Islet of Langerhans (tissue), 1 donor: ENCODE measurements around the gene PXYLP1.

Source experiments
- FAIRE-seq: peaks from one replicate; lab custom pipeline; 2011; peaks lifted over from hg19 to GRCh38; lab: Jason Lieb, UNC

PXYLP1 gene

DNA sequence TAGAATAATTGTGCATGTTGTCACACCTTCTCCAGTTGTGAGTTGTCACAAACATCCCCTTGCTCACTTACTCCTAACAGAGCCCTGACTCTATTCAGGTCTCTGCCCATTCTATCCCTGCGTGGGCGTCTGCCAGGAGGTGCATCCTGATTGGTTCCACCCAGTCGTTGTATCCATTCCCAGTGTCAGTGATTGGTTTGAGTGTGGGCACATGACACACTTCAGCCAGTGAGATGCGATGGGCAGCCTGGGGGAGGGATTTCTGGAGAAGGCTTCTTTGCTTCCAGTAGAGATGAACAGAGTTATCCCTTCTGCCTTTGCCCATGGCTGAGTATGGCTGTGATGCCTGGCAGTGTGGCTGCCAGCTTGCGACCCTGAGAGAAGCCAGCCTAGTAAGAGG lies 18.7 kb downstream of the PXYLP1 start:
- FAIRE-seq: no peak

DNA sequence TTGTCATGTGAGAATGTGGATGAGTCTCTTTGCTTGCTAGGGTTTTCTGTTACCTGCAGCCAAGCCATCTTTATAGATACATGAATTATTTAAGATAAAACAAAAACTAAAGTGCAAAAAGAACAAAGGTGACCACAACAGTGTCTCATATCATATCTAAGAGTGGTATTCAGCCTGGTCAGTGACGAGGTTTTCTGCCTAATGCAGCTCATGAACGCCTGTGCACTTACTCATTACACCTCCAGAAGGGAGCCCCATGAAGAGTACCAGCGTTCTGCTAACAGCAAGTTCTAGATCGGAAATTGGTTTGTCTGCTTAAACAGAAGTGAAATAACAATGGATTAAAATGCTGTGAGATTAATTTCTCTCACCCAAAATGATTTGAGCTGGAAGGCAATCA lies 19.2 kb downstream of the PXYLP1 start:
- no peak for FAIRE-seq

DNA sequence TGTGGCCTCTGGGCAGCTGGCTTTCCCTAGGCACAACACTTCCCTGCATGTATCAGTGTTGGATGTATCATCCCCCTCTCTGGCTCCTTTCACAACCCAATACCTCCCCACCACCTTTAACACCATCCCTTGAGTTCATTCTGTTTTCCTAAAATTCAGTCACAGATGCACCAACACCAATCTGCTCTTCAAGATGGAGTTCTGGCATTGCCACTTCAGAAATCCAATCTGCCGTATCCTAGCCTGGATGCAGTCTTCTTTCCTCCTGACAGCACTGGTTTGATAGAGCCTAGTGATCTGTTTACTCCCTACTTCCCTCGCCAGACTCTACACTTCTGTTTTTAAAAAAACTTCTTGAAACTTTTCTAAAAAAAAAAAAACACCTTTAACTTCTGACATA lies 21.7 kb downstream of the PXYLP1 start:
- FAIRE-seq: no peak

DNA sequence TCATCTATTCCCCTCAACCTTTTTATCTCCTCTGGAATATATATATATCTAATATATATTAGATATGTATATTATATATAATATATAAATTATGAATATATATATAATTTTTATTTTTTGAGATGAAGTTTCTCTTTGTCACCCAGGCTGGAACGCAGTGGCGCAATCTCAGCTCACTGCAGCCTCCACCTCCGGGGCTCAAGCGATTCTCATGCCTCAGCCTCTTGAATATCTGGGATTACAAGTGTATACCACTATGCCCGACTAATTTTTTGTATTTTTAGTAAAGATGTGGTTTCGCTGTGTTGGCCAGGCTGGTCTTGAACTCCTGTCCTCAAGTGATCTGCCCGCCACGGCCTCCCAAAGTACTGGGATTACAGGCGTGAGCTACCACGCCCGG lies 22.2 kb downstream of the PXYLP1 start:
- FAIRE-seq: no peak

DNA sequence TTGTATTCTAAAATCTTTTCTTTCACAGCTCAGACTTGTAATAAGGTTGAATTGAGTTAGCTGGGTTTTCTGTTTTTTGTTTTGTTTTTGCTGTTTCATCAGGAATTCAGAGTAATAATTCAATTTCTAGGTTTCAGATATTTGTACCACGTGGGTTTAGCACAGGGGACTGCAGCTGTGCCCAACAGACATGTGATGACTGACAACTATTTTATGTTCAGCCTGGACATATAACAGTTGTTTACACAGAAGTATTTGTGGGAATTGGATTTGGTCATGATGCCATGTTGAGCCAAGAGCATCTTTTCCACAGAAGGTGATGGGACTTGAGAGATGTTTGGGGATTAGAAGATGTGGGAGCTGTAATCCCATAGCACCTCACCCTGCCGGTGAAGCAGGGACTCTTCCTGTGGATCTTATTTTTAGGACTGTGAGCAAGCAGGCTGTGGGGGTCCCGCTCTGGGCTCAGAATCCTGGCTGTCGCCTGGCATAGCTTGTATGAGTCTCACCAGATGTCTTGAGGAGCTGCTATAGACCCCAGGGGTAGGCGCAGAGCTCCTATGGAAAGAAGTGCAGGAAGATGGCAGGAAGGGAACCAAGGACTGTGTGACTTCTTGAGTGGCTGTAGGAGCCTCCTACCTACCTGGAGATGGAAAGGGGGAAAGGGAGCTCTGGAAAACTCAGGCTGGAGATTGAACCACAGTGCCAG lies 23.7 kb downstream of the PXYLP1 start:
- FAIRE-seq: no peak

DNA sequence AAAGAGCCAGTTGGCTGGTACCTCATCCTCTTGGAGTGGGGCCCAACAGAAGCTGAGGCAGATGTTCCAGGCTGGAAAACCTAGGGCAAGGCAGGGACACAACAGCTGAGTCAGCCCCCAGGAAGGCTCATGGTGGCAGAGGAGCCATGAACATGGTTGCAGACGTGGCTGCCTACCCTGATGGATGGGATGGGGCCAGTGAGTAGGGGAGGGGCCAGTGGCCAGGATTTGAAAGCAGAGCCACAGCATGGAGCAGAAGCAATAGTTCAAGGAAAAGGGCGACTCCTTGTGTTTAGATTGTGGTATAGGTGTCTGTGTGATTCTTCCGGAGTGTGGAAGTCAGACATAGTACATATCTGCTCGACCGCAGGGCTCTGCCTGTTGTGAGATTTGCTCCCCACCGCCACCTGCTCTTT lies 24.2 kb downstream of the PXYLP1 start:
- no peak for FAIRE-seq

DNA sequence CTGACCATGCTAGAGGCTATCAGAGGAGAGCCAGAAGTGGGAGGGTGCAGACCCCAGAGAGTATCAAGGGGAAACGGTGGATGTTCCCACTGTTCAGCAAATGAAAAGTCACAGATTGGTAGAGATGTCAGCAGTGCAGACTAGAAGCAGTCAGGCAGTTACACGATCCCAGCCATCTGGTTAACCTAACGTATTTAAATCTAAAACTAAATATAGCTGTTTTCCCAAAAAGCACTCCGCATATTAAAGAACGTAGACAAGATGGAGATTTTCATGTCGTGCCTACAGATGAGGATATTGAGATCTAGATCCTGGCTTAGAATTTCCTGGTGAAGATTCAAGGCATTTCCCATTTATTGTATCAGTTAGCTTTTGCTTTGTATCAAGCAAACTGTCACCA lies 25.2 kb downstream of the PXYLP1 start:
- no peak for FAIRE-seq

DNA sequence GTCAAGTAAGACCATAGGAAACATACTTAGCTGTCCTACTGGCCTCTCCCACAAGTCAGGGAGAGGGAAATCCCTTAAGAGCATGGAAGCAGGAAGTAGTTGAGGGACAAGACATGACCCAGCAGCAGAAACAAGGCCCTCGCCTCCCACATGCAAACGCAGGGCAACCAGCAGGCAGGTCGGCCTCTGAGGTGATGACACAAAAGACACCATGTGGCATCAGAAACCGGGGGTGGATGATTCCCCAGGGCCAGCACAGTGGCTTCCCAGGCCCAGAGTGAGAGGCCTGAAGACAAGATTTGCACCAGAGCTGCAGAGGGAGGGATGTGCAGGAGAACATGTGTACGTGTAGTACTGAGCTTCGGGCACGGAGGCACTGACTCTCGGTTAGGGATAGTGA lies 26.3 kb downstream of the PXYLP1 start:
- no peak for FAIRE-seq

DNA sequence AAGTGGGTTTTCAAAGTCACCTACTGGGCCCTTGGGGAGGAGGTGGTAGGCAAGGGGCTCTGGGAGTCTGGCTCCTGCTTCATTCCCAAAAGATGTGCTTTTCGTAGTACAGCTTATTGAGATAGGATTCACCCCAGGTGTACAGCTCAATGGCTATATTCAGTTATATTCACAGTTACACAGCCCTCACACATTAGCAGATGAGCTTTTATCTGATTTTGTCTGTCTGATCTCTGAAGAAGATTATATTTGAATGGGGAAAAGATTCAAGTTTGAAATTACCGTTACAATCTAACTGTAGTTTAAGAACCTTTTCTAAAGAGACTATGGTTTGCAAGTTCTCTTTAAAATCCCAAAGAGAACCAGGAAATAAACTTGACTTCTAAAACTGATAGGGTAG lies 27.3 kb downstream of the PXYLP1 start:
- no peak for FAIRE-seq

DNA sequence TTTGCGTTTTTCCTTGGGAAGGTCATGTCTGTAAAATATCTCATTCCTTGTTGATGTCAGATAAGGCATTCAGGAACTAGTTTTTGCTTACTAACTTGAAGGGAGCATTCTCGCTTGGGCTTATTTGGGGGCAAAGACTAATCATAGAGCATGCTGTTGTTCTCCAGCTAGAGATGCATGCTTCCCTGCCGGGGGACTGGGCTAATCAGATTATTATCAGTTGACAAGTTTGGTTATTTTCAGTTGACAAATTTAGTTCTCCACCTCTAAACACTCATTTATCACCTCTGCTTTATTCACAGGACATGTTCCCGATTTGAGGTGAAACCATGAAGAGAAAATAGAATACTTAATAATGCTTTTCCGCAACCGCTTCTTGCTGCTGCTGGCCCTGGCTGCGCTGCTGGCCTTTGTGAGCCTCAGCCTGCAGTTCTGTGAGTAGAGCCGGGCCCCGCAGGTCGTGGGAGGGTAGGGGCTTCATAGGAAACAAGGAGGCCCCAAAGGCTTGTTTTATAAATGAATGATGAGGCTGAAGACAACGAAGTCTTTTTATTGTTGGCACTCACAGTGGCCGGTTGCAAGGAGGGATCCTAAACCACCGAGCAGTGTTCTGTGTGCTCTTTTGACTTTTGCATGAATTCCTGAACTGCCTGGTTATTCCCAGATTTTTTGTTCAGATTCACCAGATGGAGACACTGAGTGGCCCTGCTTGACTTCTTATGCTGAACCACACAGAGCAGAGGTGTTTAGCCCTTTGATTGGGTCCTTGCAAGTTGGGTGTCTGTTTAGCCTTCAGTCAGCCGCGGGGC lies 28.4 kb downstream of the PXYLP1 start:
- FAIRE-seq: no peak

DNA sequence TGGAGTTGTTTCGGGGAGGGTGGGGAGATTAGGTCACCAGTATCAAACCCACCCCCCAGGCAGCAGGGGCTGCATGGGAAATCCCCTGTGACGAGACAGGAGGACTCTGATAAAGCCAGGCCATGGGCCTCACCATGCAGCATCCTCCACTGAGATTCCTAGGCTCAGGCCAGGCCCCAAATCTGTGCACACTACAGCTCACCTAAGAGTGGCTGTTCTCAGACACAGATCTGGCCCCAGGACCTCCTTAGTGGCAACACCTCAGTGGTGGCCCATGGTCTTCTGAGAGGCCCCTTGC lies 29.0 kb downstream of the PXYLP1 start:
- no peak for FAIRE-seq

DNA sequence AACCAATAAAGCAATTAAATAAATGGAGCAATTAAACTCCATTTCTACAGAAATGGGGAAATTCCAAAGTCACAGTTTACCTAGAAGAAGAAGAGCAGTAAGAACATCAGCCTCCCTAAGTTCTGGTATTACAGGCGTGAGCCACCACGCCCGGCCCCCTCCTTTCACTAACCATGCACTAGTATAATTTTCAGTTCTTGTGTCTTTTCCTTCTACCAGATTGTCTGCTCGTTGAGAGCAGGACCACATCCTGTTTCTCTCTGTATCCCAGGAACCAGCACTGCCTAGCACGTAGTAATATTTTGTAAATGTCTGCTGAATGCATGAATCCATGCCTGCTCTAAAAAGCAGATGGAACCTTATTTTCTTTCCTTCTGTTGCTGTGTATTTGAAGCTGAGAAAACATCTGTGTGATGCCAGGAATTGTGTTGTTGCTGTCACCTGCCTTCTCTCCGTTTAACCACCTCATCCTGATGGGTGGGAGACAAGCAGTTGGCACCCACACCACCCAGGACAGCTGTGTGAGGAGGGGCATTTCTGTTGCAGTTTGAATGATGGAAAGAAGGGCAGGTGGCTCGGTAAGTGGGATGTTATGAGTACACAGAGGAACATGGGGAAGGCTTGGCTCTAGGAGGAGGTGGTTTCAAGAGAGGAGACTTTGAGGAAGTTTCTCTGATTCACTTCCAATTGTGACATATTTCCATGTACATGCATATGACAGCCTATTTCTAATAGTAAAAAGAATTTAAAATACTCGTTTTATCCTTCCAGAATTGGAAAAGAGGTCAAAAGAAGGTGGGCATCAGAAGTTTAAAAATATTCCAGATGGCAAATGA lies 30.1 kb downstream of the PXYLP1 start:
- FAIRE-seq: no peak

DNA sequence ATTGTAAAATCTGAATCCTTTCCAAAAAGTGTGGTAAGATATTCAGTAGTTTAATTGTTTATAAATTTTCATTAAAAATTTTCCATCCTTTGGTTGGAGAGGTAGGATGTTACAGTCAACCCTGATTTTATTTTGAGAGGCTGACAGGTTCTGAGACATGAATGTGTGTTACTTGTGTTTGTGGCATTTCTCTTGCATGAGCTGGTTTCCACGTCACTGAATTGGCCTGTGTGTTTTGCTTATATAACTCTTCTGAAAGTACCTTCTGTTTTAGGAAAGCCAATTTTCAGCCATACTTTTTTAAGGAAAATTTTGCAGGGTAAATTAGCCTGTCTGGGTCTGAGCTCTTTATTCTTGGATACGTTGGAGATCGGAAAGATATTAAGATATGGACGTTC lies 30.7 kb downstream of the PXYLP1 start:
- no peak for FAIRE-seq

DNA sequence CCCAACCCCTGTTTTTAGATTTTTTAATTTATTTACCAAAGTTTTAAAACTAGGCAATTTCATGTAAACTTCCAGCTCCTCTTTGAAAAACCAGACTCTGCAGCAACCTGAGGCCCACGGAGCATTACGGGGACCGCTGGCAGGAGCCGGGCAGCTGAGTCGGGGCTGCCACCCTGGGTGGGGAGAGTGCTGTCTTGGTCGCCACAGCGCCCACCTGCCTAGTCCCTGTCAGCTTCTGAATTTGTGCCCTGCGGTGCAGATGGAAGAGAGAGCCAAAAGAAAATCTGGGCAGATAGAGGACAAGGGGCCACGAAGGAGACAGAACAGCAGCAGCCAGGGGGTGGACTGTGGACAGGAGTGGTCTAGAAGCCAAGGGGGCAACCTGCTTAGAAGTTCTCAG lies 34.6 kb downstream of the PXYLP1 start:
- no peak for FAIRE-seq

DNA sequence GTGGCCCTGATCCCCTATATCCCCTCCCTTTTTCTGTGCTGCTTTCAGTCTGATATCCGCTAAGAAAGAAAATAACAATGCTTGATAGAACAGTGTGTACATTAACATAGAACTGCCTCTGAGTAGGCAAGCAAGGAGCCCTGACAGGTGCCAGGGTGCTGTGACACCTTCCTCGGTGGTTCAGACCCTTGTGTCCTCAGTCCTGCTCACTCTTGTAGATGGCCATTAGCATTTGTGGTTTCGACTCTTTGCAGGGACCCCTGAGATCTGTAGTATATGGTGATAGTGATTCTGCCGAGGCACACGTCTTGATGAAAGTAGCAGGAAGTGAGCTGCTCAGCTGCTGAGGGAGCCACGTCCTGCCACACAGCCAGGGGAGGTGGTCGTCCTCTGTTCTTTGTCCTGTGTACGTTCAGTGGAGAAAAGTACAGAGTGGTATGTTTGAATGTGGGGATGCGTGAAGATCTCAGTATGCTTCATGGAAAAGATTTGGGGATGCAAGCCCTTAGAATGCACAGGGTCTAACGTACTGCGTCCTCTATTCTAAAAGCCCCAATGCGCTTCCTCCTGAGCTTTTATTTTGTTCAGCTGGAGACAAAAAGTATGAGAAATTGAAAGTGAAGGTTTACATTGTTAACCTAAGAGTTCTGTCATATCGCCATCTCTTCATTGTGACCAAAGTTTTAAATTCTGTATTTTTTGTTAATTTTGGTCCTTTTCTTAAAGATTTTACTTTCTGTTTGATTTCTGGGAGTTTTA lies 35.4 kb downstream of the PXYLP1 start:
- no peak for FAIRE-seq

DNA sequence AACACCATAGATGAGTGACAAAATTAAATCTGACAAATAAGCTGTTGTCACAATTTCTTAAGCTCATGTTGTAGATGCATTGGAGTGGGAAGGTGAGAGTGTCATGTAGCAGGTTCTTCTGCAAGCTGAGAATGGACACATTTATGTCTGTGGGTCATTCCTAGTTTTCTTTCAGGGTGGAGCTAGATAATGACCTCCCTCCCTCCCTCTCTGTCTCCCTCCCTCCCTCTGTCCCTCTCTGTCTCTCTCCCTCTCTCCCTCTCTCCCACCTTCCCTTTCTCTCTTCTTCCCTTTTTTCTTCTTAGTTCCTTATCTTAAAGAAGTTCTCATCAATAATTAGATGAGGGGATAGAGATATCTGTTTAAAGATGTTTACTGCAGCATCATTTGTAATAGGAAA lies 36.0 kb downstream of the PXYLP1 start:
- no peak for FAIRE-seq

DNA sequence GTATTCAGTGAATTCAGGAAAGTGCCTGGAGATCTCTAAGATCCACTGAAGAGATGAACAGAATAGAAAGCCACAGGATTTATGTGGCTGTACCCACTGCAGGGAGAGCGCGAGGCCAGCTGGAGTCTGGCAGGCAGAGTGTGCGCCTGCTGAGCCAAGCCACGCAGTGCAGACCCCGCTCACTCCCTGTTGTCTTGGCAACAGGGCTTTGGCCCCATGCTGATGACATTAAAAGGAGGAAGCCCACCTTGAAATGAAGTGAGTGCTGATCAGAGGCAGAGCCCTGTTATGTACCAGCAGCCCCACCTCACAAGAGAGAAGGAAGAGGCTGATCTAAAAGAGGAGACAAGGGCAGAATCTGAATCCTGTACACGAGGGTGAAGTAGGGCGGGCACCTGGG lies 36.7 kb downstream of the PXYLP1 start:
- no peak for FAIRE-seq

DNA sequence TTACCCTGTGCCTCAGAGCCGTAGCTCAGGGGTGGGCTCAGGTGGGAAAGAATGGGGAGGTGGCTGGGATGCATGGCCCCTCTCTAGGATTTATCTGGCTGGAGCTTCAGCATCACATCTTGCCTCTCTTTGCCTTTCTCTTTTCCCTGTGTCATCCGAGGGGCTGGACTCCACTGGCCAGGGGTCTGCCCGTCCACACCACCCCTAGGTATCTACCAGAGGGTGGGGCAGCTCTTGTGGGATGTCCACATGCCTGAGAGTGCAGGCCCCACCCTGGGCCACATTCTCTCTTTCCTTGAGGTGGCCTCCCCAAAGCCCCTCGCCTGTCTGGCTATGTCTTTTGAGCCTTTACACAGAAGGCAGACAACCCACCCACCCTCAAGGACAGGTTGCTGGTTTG lies 37.2 kb downstream of the PXYLP1 start:
- no peak for FAIRE-seq

DNA sequence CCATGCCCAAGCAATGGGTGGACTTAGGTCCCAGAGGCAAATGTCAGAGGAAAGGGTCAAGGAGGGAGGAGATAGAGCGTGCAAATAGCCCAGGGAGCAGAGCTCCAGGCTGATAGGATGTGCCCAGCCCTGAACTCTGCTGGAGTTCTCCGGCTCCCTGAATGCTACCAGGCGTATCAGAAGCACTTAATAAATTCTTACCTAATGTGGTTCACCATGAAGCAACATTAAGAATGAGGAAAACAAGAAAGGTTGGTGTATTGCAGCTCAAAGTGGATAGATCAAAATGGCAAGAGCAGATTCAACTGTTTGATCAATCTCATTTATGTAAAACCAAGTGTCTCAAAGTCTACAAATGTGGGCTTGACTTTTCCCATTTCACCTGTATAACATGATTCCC lies 38.3 kb downstream of the PXYLP1 start:
- FAIRE-seq: no peak

DNA sequence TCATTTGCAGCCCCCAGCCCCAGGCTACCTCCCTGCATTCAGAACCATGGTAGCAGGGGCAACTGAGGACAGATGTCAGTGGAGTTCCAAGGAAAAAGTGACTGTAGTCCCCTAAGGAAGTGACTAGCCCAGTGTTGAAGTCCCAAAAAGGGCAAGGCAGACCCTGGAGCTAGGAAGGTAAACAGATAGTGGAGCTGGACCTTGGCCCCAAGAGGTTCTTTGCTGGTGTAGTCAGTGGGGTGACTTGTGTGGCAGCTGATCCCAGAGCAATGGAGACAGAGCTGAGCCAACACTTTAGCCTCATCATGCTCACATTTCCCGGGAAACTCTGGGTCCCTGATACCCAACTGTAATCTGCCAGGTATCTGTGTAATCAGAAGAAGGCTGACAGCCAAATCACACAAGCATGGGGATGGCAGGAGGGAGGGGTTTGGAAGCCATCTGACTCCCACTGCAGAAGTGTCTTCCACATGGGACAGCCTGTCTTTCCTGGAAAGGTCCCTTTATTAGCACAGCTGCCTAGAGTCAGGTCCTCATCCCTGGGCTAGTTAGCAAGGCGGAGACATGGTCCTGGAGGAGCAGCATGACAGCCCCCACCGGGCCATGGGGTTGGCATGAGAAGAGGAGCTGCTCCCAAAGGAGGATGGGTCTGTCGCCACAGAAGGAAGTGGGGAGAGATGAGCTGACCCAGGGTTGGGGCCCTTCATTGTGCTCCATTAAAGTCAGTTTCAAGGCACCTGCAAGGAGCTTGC lies 39.8 kb downstream of the PXYLP1 start:
- no peak for FAIRE-seq

DNA sequence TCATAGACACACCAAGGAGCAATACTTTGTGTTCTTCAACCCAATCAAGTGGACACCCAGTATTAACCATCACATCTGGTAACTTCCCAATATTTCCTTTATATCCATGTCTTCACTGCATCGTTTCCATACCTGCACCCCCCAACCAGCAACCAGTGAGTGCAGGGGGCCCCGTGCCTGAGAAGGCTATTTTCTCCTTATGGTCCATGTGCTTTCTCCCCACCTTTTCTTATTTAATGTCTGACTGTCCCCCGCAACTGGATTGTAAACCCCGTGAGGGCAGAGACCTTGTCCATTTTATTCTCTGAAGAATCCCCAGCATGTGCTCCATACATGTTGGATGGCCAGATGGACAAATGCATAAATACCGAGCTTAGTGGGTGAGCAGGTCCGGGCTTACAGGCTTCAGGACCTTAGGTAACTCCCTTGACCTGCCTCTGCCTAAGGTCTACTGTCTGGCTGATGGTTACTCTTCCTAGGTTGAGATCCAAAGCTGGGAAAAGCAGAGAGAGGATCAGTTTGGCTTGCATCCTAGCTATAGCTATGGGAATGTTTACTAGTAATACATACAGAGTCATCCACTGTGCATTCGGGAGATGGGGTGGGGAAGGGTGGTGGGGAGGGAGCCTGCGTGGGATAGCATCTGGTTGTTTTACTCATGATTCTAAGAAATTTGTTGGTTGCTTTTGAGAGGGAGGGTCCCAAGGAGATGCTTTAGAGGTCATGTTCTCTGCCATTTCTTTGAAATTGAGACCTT lies 41.5 kb downstream of the PXYLP1 start:
- FAIRE-seq: no peak
